WTC11 (cell line): ENCODE data around the gene IL18R1.

Source experiments
- ATF3 ChIP-seq: sonication (generic); formaldehyde crosslinking; conservative IDR thresholded peaks from 2 replicates; pipeline ENCODE4 v1.8.1; 2022; ENCODE audit warnings: mild to moderate bottlenecking, missing genetic modification reagents
- CTCF ChIP-seq: fragments of 200-600 bp; IDR thresholded peaks from 2 replicates; pipeline ENCODE4 v1.8.0; 2022; ENCODE audit warnings: antibody characterized with exemption
- E2F5 ChIP-seq: sonication (generic); formaldehyde crosslinking; IDR thresholded peaks from 2 replicates; pipeline ENCODE4 v1.8.1; 2022; ENCODE audit warnings: mild to moderate bottlenecking, moderate library complexity, missing genetic modification reagents
- JAZF1 ChIP-seq: fragments of 250-450 bp; sonication (Bioruptor Pico); IDR thresholded peaks from 2 replicates; pipeline ENCODE4 v1.9.0; 2021; ENCODE audit warnings: moderate library complexity, mild to moderate bottlenecking, inconsistent platforms
- MYBL2 ChIP-seq: sonication (generic); formaldehyde crosslinking; IDR thresholded peaks from 2 replicates; pipeline ENCODE4 v1.8.1; 2023; ENCODE audit warnings: mild to moderate bottlenecking, moderate library complexity, missing genetic modification reagents
- PREB ChIP-seq: sonication (generic); formaldehyde crosslinking; IDR thresholded peaks from 2 replicates; pipeline ENCODE4 v1.8.1; 2022; ENCODE audit warnings: mild to moderate bottlenecking, missing genetic modification reagents, moderate library complexity, borderline replicate concordance
- USF2 ChIP-seq: sonication (generic); formaldehyde crosslinking; IDR thresholded peaks from 2 replicates; pipeline ENCODE4 v1.8.1; 2023; ENCODE audit warnings: mild to moderate bottlenecking, missing genetic modification reagents, moderate library complexity
- ZNF263 ChIP-seq: sonication (generic); formaldehyde crosslinking; IDR thresholded peaks from 2 replicates; pipeline ENCODE4 v1.8.1; 2022; ENCODE audit warnings: low read depth, mild to moderate bottlenecking, moderate library complexity, missing genetic modification reagents

- no peak for TF ChIP-seq ZNF263 (CRISPR knock-in tag)
- TF ChIP-seq CTCF: no peak
- TF ChIP-seq MYBL2 (CRISPR knock-in tag): no peak
- TF ChIP-seq USF2: no peak
- TF ChIP-seq PREB (CRISPR knock-in tag): no peak
- no peak for TF ChIP-seq ATF3 (CRISPR knock-in tag)
- TF ChIP-seq JAZF1 (CRISPR knock-in tag): no peak
- no peak for TF ChIP-seq E2F5
Observed at GRCh38 chr2:102392096-102392495, 36.5 kb downstream of the IL18R1 start.
